ENCODE results near the gene MRPS12.
A peak's percentile ranks its signal among the peaks of the same experiment; 100 is the strongest.

Gene MRPS12

GRCh38 chr19:38911388-38912001 lies 19.2 kb upstream of the MRPS12 start:
- no peak for DNase-seq (ENCODE audit: low read depth)

GRCh38 chr19:38912600-38913514 lies 17.9 kb upstream of the MRPS12 start:
- DNase-seq (ENCODE audit: low read depth), result no peak

GRCh38 chr19:38913958-38914357 lies 16.8 kb upstream of the MRPS12 start:
- DNase-seq (ENCODE audit: low read depth), result no peak

- no peak for DNase-seq (ENCODE audit: low read depth)
Measured at GRCh38 chr19:38915329-38916321, 15.1 kb upstream of the MRPS12 start.

- DNase-seq (ENCODE audit: low read depth), result no peak
Measured at GRCh38 chr19:38917516-38917915, 13.2 kb upstream of the MRPS12 start.

GRCh38 chr19:38917921-38918491 lies 12.7 kb upstream of the MRPS12 start:
- DNase-seq (ENCODE audit: low read depth), result no peak

GRCh38 chr19:38918526-38918925 lies 12.2 kb upstream of the MRPS12 start:
- no peak for DNase-seq (ENCODE audit: low read depth)

- no peak for DNase-seq (ENCODE audit: low read depth)
Measured at GRCh38 chr19:38919837-38920601, 10.7 kb upstream of the MRPS12 start.

- no peak for DNase-seq (ENCODE audit: low read depth)
Measured at GRCh38 chr19:38920602-38921419, 9.9 kb upstream of the MRPS12 start.

- no peak for DNase-seq (ENCODE audit: low read depth)
Measured at GRCh38 chr19:38921420-38922274, 9.1 kb upstream of the MRPS12 start.

- DNase-seq (ENCODE audit: low read depth), result no peak
Measured at GRCh38 chr19:38922482-38922881, 8.3 kb upstream of the MRPS12 start.

GRCh38 chr19:38924388-38924787 lies 6.4 kb upstream of the MRPS12 start:
- no peak for DNase-seq (ENCODE audit: low read depth)

GRCh38 chr19:38928391-38929001 lies 2.2 kb upstream of the MRPS12 start:
- DNase-seq (ENCODE audit: low read depth), result no peak

GRCh38 chr19:38929929-38930775 lies 592 bp upstream of the MRPS12 start, which contains the start of gene SARS2:
Gene SARS2, minus strand, starts transcription at chr19:38930763. Its CDS starts 27 bp downstream, at chr19:38930736.
- peak; percentile 83 for DNase-seq (ENCODE audit: low read depth)

- DNase-seq (ENCODE audit: low read depth), result no peak
Measured at GRCh38 chr19:38931521-38931793, 713 bp downstream of the MRPS12 start.

- DNase-seq (ENCODE audit: low read depth), result peak; percentile 13
Measured at GRCh38 chr19:38932425-38933179, 1.9 kb downstream of the MRPS12 start.

- no peak for DNase-seq (ENCODE audit: low read depth)
Measured at GRCh38 chr19:38933544-38933943, 2.8 kb downstream of the MRPS12 start.
